ENCODE results near the gene DAPK1.
A peak's percentile ranks its signal among the peaks of the same experiment; 100 is the strongest.

The DAPK1 gene

GRCh38 chr9:87497604-87498045 lies at the start of gene DAPK1:
TSS of gene DAPK1 (plus strand) at chr9:87497867. CDS start at chr9:87499078, 1,211 bp downstream.
- no peak for DNase-seq

- DNase-seq: no peak
Observed at GRCh38 chr9:87451149-87451548, 46.5 kb upstream of the DAPK1 start.

- DNase-seq: no peak
Observed at GRCh38 chr9:87455407-87455806, 42.3 kb upstream of the DAPK1 start.

GRCh38 chr9:87461256-87461655 lies 36.4 kb upstream of the DAPK1 start:
- DNase-seq: no peak

- peak; percentile 10 for DNase-seq
Observed at GRCh38 chr9:87464110-87464991, 33.3 kb upstream of the DAPK1 start.

GRCh38 chr9:87464992-87465378 lies 32.7 kb upstream of the DAPK1 start:
- DNase-seq: no peak

GRCh38 chr9:87465816-87466215 lies 31.9 kb upstream of the DAPK1 start:
- DNase-seq: no peak

- no peak for DNase-seq
Observed at GRCh38 chr9:87467187-87467586, 30.5 kb upstream of the DAPK1 start.

GRCh38 chr9:87469793-87470465 lies 27.7 kb upstream of the DAPK1 start:
- no peak for DNase-seq

GRCh38 chr9:87471746-87472145 lies 25.9 kb upstream of the DAPK1 start:
- no peak for DNase-seq

GRCh38 chr9:87475463-87475862 lies 22.2 kb upstream of the DAPK1 start:
- no peak for DNase-seq

GRCh38 chr9:87478226-87478992 lies 19.3 kb upstream of the DAPK1 start:
- DNase-seq: no peak

- no peak for DNase-seq
Observed at GRCh38 chr9:87479801-87480201, 17.9 kb upstream of the DAPK1 start.

- no peak for DNase-seq
Observed at GRCh38 chr9:87481890-87482855, 15.5 kb upstream of the DAPK1 start.

- DNase-seq: no peak
Observed at GRCh38 chr9:87490225-87490624, 7.4 kb upstream of the DAPK1 start.

GRCh38 chr9:87490907-87491306 lies 6.8 kb upstream of the DAPK1 start:
- DNase-seq: no peak

- DNase-seq: no peak
Observed at GRCh38 chr9:87491523-87491922, 6.1 kb upstream of the DAPK1 start.

- no peak for DNase-seq
Observed at GRCh38 chr9:87492642-87493041, 5.0 kb upstream of the DAPK1 start.

GRCh38 chr9:87494970-87495471 lies 2.6 kb upstream of the DAPK1 start:
- DNase-seq: no peak

- no peak for DNase-seq
Observed at GRCh38 chr9:87497080-87497603, 525 bp upstream of the DAPK1 start.

- DNase-seq: no peak
Observed at GRCh38 chr9:87498046-87498810, 561 bp downstream of the DAPK1 start.
